ENCODE data around the gene SIGLEC11.

DNA sequence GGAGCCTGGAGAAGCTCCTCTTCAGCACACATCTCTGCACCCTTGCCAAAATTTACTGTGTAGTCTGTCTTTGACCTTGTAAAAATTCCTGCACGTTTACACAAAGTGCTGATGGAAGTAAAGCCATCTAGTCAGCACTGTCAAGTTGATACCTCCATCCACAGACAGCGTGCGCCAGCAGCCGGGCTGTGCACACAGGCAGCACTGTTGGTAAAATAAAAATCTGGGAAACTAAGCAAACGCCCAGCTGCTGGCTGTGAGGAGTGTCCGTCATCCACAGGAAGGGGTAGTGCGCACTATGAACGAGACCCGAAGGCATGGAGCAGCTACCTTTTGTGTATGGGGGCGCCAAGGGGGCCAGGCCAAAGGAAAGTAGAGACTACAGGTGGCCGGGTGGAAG lies 17.4 kb upstream of the SIGLEC11 start:
- no peak for TF ChIP-seq CTCF (IDR thresholded peaks at IDR 0.05)
- TF ChIP-seq POLR2A (IDR thresholded peaks at IDR 0.05) = no peak

Data from right lobe of liver (tissue), 4 donors.